ENCODE results near the gene RBCK1. TPM values are rescaled to one million over a fixed set of nuclear protein-coding genes. Genes with fewer than 3 reads are reported as not detected.

RBCK1 gene
- total and polyA plus RNA-seq, 10 donors, result 78.6 to 152 (median 102) TPM

DNA sequence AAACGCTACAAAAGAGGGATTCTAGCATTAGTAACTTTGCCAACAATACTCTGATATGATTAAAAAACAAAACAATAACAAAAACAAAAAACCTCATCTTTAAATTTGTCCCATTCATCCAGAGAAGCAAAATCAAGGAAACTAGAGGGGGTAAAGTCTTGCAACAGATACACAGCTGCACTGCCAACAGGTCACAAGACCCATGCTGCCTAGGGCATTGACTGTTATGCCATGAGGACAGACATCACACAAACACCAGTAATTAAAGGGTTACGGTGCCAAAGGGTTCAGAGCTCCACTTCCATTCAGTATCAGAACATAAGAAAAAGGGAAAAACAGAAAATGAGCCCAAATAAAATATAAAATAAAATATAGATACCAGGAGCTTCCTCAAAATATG, 52.6 kb downstream of the RBCK1 start:
- intact Hi-C loops (cut with DNase I; ENCODE audit: low total_unique reads), result no loop called here
- peak overlapping the region in 1 of 8 donors; percentile 97 for H3K27ac ChIP-seq

DNA sequence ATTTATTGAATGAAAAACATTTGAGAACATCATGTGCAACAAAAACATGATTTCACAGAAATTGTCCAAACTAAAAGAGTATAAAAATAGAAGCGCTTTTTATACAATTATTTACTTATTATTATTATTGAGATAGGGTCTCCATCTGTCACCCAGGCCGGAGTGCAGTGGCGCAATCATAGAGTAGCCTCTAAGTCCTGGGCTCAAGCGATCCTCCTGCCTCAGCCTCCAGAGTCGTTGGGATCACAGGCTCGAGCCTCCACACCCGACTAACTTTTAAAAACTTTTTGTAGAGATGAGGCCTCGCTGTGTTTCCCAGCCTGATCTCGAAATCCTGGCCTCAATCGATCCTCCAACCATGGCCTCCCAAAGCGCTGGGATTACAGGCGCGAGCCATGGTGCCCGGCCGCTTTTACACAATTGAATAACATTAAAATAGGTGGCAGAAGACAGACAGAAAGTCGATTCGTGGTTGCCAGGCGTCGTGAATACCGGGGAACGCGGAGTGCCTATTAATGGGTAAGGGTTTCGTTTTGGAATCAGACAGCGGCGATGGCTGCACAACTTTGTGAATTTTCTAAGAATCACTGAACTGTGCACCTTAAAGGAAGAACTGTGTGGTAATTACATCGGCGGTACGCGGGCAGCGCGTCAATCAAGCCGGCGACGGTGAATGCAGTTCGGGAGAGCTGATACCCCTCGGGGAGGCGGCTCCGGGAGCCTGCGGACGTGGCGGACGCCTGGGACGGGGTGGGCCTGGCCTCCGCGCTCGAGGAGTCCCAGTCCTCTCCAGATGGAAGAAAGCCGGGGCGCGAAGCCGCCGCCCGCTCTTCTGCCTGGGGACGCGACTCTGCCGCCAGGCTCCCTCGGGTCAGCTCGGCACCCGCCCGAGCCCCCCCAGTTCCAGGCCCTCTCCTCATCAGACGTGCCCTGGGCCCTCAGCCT, 53.4 kb downstream of the RBCK1 start:
- H3K4me3 ChIP-seq, result peak overlapping the region; percentile 64 to 92 (median 86)
- no peaks in the 10 kb centered on the region for H3K27me3 ChIP-seq (replicated peaks in 1 of 7)
- TF ChIP-seq POLR2A (IDR thresholded peaks at IDR 0.05) (no peak), POLR2AphosphoS5 (IDR thresholded peaks at IDR 0.05) (no peak)
- TF ChIP-seq, protein P1, sequence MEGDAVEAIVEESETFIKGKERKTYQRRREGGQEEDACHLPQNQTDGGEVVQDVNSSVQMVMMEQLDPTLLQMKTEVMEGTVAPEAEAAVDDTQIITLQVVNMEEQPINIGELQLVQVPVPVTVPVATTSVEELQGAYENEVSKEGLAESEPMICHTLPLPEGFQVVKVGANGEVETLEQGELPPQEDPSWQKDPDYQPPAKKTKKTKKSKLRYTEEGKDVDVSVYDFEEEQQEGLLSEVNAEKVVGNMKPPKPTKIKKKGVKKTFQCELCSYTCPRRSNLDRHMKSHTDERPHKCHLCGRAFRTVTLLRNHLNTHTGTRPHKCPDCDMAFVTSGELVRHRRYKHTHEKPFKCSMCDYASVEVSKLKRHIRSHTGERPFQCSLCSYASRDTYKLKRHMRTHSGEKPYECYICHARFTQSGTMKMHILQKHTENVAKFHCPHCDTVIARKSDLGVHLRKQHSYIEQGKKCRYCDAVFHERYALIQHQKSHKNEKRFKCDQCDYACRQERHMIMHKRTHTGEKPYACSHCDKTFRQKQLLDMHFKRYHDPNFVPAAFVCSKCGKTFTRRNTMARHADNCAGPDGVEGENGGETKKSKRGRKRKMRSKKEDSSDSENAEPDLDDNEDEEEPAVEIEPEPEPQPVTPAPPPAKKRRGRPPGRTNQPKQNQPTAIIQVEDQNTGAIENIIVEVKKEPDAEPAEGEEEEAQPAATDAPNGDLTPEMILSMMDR (IDR thresholded peaks at IDR 0.05 in 8 of 11, conservative IDR thresholded peaks at IDR 0.05 in 3 of 11), result no peak
- 10 to 15% (median 12%) methylated on average over 41 to 60 of the region's 60 CpGs for WGBS, 5 donors
- peaks cover 25 to 61% (median 48%) of the 10 kb centered on the region in 6 donors for H3K4me1 ChIP-seq
- peak overlapping the region; percentile 88 to 97 (median 94) for H3K27ac ChIP-seq
- DNase-seq, result peak; percentile 93
- no peaks in the 10 kb centered on the region for H3K9me3 ChIP-seq
- H3K36me3 ChIP-seq, result no peaks in the 10 kb centered on the region
- intact Hi-C loops (cut with DNase I; ENCODE audit: low total_unique reads), result no loop called here

More for the DNA sequence above, 52.6 kb downstream of the RBCK1 start:
- no peak for DNase-seq
- peaks cover 25 to 64% (median 51%) of the 10 kb centered on the region in 6 donors for H3K4me1 ChIP-seq
- WGBS, 5 donors, result 58 to 78% (median 63%) methylated on average over 2 of the region's 2 CpGs
- TF ChIP-seq POLR2A (IDR thresholded peaks at IDR 0.05) (no peak), POLR2AphosphoS5 (IDR thresholded peaks at IDR 0.05) (no peak)
- TF ChIP-seq, protein P1 (IDR thresholded peaks at IDR 0.05 in 8 of 11, conservative IDR thresholded peaks at IDR 0.05 in 3 of 11), result no peak
- H3K4me3 ChIP-seq, result peak overlapping the region in 3 of 8 donors; percentile 86 to 92 (median 87)
- H3K36me3 ChIP-seq, result no peaks in the 10 kb centered on the region
- no peaks in the 10 kb centered on the region for H3K27me3 ChIP-seq (replicated peaks in 1 of 7)
- no peaks in the 10 kb centered on the region for H3K9me3 ChIP-seq

DNA sequence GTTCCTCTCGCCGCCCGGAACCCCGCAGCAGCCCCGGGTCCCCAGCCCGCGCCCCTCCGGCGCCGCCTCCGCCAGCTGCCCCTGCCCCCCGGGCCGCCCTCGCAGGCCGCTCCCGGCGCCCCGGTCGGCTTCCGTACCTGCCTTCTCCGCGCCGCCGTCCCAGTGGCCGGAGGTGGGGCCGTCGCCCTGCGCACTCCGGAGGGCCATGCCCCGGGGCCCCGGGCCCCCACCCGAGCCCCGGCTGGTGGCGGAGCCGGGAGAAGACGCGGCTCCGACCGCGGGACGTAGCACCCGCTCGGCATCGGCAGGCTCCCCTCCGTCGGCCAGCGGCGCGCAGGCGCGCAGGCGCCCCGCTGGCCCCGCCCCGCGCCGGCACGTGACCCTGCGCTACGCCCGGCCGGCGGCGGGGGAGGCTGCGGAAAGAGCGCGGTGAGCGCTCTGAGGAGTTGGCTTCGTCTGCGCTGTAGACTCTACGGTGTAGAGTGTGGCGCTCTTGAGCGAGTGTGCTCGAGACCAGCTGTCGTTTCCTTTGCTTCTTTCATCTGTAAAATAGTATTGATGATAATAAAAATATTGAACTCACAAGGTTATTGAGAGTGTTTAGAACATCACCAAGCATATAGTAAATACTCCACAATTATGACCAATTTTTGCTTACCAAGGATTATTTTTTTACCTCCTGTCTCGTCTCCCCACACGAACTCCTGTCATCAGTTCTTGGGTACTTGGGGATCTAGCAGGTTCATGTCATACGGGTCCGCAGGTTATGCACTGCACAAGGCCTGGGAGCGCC, 54.3 kb downstream of the RBCK1 start, which contains the start of gene TBC1D20:
TBC1D20 (minus strand) TSS at position 335 of the 793 bp plus-strand sequence; CDS start at position 207, 128 bp downstream.
- TF ChIP-seq, protein P1 (IDR thresholded peaks at IDR 0.05 in 8 of 11, conservative IDR thresholded peaks at IDR 0.05 in 3 of 11), result peak in 2 of 11 experiments; percentile 25 to 29
- peak; percentile 83 to 87 (median 84) for TF ChIP-seq POLR2AphosphoS5 (IDR thresholded peaks at IDR 0.05)
- peak in 2 of 3 donors; percentile 21 to 53 for TF ChIP-seq POLR2A (IDR thresholded peaks at IDR 0.05)
- no peaks in the 10 kb centered on the region for H3K36me3 ChIP-seq
- H3K9me3 ChIP-seq, result peaks cover 0 to under 1% (median 0%) of the 10 kb centered on the region in 8 donors
- 0 to 4% (median 1%) methylated on average over 17 to 80 of the region's 80 CpGs for WGBS, 5 donors
- H3K4me1 ChIP-seq, result peaks cover 25 to 56% (median 47%) of the 10 kb centered on the region in 6 donors
- peak; percentile 96 for DNase-seq
- H3K27ac ChIP-seq, result peak within 1 kb of the TSS; percentile 88 to 97 (median 94)
- H3K4me3 ChIP-seq, result peak within 1 kb of the TSS; percentile 64 to 92 (median 86)
- intact Hi-C loops (cut with DNase I; ENCODE audit: low total_unique reads), result no loop called here
- no peaks in the 10 kb centered on the region for H3K27me3 ChIP-seq (replicated peaks in 1 of 7)
